Measurements from ENCODE around the gene IDE. TPM values are rescaled to one million over a fixed set of nuclear protein-coding genes. Genes with fewer than 3 reads are reported as not detected.

The IDE gene
- total and polyA plus RNA-seq, 10 of the 15 experiments (the other 5 are each of a cell fraction or from before 2014, with no cell fraction given) = 11.6 to 54.5 (median 33.6) TPM

DNA sequence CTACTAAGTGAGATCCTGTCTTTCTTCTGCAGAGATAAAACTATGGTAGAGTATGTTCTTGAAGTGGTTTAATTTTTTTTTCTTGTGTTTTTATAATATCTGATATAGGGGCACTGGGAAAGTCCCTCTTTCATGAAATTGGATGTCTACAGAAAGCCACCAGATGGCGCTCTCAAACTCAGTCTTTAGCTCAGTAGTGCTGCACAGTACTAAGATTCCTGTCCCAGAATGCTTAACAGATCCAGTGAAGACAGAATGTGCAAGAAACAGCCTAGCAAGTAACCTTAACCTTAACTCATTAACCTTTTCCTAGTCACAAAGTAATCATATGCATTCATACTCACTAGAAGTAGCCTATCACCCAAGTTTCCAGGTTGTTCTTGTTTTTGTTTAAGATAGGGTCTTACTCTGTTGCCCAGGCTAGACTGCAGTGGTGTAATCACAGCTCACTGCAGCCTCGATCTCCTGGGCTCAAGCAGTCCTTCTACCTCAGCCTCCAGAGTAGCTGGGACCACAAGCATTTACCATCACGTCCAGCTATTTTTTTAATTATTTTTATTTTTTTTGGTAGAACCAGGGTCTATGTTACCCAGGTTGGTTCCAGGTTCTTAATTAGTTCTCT, 56.7 kb downstream of the IDE start (continued):
- TF ChIP-seq ZBED1 (IDR thresholded peaks at IDR 0.05; ENCODE audit: borderline replicate concordance) (no peak), SMC3 (IDR thresholded peaks at IDR 0.05; ENCODE audit: borderline replicate concordance, low read length) (peak; percentile 93), SUZ12 (IDR thresholded peaks at IDR 0.05; ENCODE audit: unreplicated experiment) (no peak), CHD1 (IDR thresholded peaks at IDR 0.05; ENCODE audit: low read depth, low read length) (no peak), NBN (IDR thresholded peaks at IDR 0.05) (no peak), EGR1 (IDR thresholded peaks at IDR 0.05; ENCODE audit: borderline replicate concordance in 1 of 2, low read depth in 2 of 2, low read length in 2 of 2) (no peak), BHLHE40 (IDR thresholded peaks at IDR 0.05; ENCODE audit: borderline replicate concordance in 1 of 2, low read depth in 2 of 2, low read length in 1 of 2) (no peak)
- TF ChIP-seq, protein P1, sequence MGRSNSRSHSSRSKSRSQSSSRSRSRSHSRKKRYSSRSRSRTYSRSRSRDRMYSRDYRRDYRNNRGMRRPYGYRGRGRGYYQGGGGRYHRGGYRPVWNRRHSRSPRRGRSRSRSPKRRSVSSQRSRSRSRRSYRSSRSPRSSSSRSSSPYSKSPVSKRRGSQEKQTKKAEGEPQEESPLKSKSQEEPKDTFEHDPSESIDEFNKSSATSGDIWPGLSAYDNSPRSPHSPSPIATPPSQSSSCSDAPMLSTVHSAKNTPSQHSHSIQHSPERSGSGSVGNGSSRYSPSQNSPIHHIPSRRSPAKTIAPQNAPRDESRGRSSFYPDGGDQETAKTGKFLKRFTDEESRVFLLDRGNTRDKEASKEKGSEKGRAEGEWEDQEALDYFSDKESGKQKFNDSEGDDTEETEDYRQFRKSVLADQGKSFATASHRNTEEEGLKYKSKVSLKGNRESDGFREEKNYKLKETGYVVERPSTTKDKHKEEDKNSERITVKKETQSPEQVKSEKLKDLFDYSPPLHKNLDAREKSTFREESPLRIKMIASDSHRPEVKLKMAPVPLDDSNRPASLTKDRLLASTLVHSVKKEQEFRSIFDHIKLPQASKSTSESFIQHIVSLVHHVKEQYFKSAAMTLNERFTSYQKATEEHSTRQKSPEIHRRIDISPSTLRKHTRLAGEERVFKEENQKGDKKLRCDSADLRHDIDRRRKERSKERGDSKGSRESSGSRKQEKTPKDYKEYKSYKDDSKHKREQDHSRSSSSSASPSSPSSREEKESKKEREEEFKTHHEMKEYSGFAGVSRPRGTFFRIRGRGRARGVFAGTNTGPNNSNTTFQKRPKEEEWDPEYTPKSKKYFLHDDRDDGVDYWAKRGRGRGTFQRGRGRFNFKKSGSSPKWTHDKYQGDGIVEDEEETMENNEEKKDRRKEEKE (IDR thresholded peaks at IDR 0.05) = no peak

DNA sequence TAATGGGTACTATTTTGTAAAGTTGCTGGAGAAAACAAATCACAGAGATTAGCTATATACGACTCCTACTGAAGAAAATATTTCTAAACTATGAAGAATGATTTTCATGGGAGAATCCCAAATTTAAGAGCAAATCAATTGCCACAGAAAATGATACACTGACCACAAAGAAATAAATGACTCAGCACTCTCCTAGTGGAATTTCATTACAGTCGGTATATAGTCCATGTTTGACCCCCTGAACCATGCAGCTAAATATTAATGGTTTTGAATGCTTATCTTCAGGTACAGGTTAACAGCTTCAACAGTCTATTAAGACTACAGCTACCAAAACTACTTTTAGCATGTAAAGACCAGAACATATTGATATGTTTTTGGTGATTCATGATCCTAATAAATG, 65.0 kb downstream of the IDE start:
- in situ Hi-C loops (cut with MboI) (no loop called here), intact Hi-C loops (cut with micrococcal nuclease; ENCODE audit: unreplicated experiment) (no loop called here)
- Histone ChIP-seq H3K4me1 (ENCODE audit: control insufficient read depth, insufficient read depth, low read length) (no peaks in the 10 kb centered on the region), H4K20me1 (ENCODE audit: control insufficient read depth, insufficient read depth) (no peaks in the 10 kb centered on the region), H3K27ac (ENCODE audit: control insufficient read depth, insufficient read depth) (no peak overlapping the region), H2AFZ (ENCODE audit: control insufficient read depth, low read depth, low read length) (no peak overlapping the region), H3K9me3 (replicated peaks; ENCODE audit: control insufficient read depth, insufficient read depth, low read length) (no peaks in the 10 kb centered on the region), H3K36me3 (ENCODE audit: control insufficient read depth in 2 of 2, insufficient read depth in 2 of 2, low read length in 1 of 2) (peaks cover 2 to 7% of the 10 kb centered on the region in 2 experiments), H3K4me3 (no peak overlapping the region), H3K4me2 (ENCODE audit: control insufficient read depth, insufficient read depth) (no peak overlapping the region), H3K79me2 (ENCODE audit: control insufficient read depth, insufficient read depth, low read length) (no peaks in the 10 kb centered on the region), H3K27me3 (replicated peaks in 1 of 2; ENCODE audit: control insufficient read depth in 2 of 2, insufficient read depth in 2 of 2, low read length in 1 of 2) (no peaks in the 10 kb centered on the region), H3K9ac (ENCODE audit: control insufficient read depth, insufficient read depth, low read length) (no peak overlapping the region)
- no TSS peak for BruUV-seq (replicated peaks)
- SMC1A ChIA-PET (ENCODE audit: uncharacterized antibody, unreplicated experiment) = no interaction called here
- ATAC-seq (no peak), DNase-seq (ENCODE audit: low read depth, low spot score) (no peak), FAIRE-seq (no peak)
- CTCF ChIA-PET = interaction anchor here (1.0 kb wide), 1 partner anchor 65 kb away, joined by 4 read pairs; the partner anchor contains the start of gene IDE
- 98% methylated on average over 2 of the region's 2 CpGs for WGBS (ENCODE audit: insufficient coverage, insufficient replicate concordance, low lambda C conversion rate, missing lambda C conversion rate)
- RAD21 ChIA-PET (ENCODE audit: unreplicated experiment) = no interaction called here
- POLR2A ChIA-PET = no interaction called here
- TF ChIP-seq NFYA (IDR thresholded peaks at IDR 0.05; ENCODE audit: borderline replicate concordance, low read depth, low read length) (no peak), CHD4 (IDR thresholded peaks at IDR 0.05) (no peak), SIX5 (IDR thresholded peaks at IDR 0.05; ENCODE audit: low read depth, low read length, severe bottlenecking) (no peak), NRF1 (conservative IDR thresholded peaks at IDR 0.05; ENCODE audit: low read depth, low read length) (no peak), GABPA (IDR thresholded peaks at IDR 0.05; ENCODE audit: low read depth) (no peak), WRNIP1 (IDR thresholded peaks at IDR 0.05; ENCODE audit: borderline replicate concordance, low read depth, low read length) (no peak), RELA (IDR thresholded peaks at IDR 0.05; ENCODE audit: borderline replicate concordance, partially characterized antibody) (no peak), POLR2A (IDR thresholded peaks at IDR 0.05; ENCODE audit: low read depth, low read length) (no peak), RCOR1 (conservative IDR thresholded peaks at IDR 0.05; ENCODE audit: low read depth, low read length) (no peak), ZNF24 (IDR thresholded peaks at IDR 0.05) (no peak)
- TF ChIP-seq, protein P2, sequence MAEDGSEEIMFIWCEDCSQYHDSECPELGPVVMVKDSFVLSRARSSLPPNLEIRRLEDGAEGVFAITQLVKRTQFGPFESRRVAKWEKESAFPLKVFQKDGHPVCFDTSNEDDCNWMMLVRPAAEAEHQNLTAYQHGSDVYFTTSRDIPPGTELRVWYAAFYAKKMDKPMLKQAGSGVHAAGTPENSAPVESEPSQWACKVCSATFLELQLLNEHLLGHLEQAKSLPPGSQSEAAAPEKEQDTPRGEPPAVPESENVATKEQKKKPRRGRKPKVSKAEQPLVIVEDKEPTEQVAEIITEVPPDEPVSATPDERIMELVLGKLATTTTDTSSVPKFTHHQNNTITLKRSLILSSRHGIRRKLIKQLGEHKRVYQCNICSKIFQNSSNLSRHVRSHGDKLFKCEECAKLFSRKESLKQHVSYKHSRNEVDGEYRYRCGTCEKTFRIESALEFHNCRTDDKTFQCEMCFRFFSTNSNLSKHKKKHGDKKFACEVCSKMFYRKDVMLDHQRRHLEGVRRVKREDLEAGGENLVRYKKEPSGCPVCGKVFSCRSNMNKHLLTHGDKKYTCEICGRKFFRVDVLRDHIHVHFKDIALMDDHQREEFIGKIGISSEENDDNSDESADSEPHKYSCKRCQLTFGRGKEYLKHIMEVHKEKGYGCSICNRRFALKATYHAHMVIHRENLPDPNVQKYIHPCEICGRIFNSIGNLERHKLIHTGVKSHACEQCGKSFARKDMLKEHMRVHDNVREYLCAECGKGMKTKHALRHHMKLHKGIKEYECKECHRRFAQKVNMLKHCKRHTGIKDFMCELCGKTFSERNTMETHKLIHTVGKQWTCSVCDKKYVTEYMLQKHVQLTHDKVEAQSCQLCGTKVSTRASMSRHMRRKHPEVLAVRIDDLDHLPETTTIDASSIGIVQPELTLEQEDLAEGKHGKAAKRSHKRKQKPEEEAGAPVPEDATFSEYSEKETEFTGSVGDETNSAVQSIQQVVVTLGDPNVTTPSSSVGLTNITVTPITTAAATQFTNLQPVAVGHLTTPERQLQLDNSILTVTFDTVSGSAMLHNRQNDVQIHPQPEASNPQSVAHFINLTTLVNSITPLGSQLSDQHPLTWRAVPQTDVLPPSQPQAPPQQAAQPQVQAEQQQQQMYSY (CRISPR knock-in tag; IDR thresholded peaks at IDR 0.05) = no peak

All from GM12878 (cell line).